Colon (tissue), 2 donors: ENCODE measurements around the gene TMEM185A.
"Not testable (repeated sequence)": the region's sequence is repeated elsewhere in the genome, so short reads cannot be mapped to it uniquely, and the experiment has no call there.

ENCODE experiments used
- FAIRE-seq: peaks from 2 replicates; lab custom pipeline; 2012; peaks lifted over from hg19 to GRCh38; lab: Jason Lieb, UNC
- donor health status: control.
- donor health status: control.

Gene TMEM185A

GRCh38 chrX:149619662-149620061 lies 11.9 kb downstream of the TMEM185A start:
- not testable (repeated sequence) for FAIRE-seq

- no peak for FAIRE-seq
Observed at GRCh38 chrX:149618871-149619270, 12.7 kb downstream of the TMEM185A start.

DNA sequence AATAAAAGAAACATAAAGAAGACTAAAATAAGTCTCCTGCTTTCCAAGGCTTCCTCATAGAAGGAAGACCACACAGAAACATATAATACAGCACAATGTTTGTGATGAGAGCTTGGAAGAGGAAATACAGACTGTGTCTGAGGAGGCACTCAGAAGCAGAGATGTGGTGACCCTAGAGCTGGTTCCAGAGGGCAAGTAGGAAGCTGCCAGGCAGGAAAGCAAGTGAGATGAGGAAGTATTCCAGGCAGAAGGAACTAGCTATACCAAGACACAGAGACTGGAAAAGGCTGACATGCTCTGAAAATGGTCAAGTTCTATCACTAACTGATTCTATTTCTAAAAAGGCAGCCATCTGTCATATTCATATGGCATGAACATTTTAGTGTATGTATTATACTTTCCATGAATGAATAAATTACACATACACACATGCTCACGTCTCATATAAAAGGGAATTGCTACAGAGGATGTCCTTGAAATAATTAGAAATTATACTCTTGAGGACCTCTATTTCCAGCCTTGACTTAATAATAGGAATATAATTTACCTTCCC lies 19.9 kb downstream of the TMEM185A start:
- FAIRE-seq: no peak

DNA sequence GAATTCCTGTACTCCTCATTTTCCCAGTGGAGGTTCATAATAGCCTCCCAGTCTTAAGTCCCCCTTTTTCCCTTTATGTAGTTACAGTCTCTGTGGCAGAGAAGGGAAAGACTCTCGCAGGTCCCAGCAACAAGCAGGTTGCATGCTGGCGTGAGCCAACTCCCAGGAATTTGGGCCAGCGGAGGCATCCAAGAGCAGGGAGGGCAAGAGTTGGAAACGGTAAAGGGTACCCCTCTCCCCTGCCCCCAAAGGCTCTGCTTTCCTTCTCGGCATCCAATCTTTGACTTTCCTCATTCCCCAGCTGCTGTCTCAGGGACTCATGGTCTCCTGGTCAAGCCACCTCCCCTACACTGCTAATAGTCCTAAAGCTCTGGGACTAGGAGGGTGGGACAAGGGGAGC lies 21.1 kb downstream of the TMEM185A start:
- no peak for FAIRE-seq

- FAIRE-seq: no peak
Observed at GRCh38 chrX:149607699-149608098, 23.9 kb downstream of the TMEM185A start.

- not testable (repeated sequence) for FAIRE-seq
Observed at GRCh38 chrX:149605248-149605885, 26.2 kb downstream of the TMEM185A start.

DNA sequence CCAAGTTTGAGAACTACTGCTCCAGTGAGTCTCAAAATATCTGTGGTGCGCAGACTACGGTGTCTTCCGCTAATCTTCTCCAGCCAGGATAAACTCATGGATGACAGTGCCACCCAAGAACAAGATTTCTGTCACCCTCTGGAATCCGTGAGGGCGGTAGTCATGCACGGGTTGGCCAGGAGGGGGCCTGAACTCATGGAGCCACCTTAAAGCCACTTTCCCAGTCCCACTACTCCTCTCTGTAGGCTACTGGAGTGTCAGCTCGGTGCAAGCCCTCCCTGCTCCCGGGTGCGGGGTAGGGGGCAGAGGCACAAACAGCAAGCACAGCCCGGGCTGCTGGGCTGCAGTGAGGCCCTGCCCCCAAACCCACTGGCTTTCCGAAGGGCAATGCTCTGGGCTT lies 33.0 kb downstream of the TMEM185A start:
- not testable (repeated sequence) for FAIRE-seq

GRCh38 chrX:149595943-149596342 lies 35.6 kb downstream of the TMEM185A start:
- FAIRE-seq: not testable (repeated sequence)

DNA sequence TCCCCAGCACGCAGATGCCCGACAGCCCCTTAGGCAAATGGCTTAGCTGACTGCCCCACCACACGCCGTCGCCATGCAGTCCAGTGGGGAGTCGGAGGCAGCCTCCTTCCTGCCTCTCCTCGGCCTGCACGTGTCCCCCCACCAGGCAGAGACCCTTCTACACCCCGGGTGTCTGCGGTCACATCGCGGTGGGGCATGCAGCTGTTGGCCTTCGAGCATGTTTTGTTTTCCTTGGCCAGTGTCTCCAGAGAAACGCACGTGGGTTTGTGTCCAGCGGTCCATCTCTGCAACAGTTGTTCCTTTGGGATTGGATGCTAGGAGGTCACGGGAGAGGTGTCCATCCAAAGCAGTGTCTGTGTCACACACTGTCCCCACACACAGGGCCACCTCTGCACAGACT lies 36.4 kb downstream of the TMEM185A start, which contains the start of gene HSFX2:
Gene HSFX2, minus strand, starts transcription at position 101 of the 400 bp plus-strand sequence. CDS start 614 bp downstream, outside the sequence.
- FAIRE-seq: not testable (repeated sequence)

DNA sequence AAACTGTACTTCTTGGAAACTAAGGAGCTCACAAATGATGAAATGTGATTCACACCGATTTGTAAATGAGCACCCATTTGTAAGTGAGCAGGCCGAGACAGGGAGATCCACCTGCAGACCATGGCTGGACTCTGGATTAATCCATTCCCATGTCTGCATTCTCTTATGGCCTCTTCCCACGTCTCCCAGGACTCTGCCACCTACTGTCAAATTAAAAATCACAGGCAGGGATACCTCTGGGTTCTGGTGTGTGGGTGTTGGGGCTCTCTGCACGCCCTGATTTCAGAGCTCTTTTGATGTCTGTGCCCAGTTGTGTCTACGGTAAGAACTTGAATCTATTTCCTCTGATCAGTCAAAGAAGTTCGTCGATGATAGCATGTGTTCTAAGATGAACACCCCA lies 40.6 kb downstream of the TMEM185A start:
- not testable (repeated sequence) for FAIRE-seq

- FAIRE-seq: not testable (repeated sequence)
Observed at GRCh38 chrX:149587359-149587758, 44.2 kb downstream of the TMEM185A start, which contains the start of gene MAGEA9B. MAGEA9B (minus strand) TSS chrX:149587459; CDS start chrX:149583179, 4,280 bp downstream.

DNA sequence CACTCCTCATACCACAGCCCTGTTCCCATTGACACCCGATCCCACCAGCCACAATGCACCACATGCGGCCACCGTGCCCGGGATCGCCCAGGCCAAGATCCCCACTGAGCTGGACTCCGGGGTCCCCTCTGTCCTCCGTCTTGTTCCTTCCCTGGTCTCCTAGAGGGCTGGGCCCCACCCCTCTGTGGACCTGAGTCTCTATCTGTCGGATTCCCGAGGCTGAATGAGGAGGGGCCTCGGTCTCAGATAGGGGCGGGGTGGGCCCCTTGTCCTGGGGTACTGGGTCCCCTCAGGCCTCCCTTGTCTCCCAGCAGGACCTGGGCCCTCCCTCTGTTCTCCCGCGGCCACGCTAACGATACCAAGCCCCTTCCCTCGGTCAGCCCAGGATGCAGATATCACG lies 46.0 kb downstream of the TMEM185A start:
- not testable (repeated sequence) for FAIRE-seq

GRCh38 chrX:149573456-149573855 lies 58.1 kb downstream of the TMEM185A start:
- not testable (repeated sequence) for FAIRE-seq

DNA sequence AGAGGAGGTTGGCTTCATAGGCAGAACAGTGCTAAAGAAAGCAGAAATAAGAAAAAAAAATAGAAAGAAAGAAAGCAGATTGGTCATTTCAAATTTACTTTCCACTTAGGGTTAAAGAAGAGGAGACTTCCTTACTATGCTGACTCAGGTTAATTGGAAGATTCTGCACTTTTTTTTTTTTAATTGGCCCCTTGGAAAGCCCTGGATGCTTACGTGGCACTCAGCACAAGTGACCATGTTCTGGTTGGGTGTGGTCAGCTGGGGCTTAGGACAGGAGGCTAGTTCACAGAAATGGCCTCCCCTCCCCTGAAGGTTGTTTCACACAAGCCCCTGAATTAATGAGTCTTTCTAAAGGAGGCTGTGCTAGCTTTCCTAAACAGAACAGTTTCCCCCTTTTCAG lies 58.8 kb downstream of the TMEM185A start:
- FAIRE-seq: no peak

GRCh38 chrX:149571770-149572169 lies 59.8 kb downstream of the TMEM185A start:
- FAIRE-seq: no peak

DNA sequence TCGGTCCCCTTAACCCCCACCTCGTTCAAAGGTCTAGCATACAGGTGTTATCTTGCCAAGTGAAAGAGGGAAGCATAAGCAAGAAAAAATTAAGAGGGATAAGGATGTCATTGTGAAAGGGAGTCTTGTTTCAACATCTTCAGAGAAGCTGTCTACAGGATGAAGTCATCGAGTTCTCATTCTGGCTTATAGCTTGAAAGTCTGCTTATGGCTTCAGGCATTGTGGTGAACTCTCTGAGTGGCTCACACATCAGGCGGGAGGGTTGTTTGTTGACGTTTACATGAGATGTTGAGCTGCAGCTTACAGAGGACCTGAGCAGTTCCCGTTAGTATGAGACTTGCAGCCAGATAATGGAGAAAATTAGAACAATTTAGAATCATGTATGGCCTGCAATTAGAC lies 60.9 kb downstream of the TMEM185A start:
- no peak for FAIRE-seq

DNA sequence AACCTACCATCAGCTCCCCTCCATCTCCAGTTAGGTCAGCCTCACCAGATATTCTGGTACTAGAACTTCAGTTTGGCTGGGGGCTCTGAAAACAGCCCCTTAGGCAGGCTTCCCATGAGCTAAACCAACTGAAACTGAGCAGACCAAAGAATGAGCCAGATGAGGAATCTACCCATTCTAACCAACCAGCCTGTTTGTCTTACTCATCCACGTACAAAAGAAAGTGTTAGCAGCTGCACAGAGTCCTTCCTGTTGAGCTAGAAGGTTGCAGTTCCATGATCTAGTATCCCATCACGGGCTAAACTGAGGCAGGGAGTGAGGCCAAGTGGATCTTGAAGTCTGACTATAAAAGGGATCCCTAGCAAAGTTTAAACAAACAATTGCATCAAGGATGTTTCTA lies 61.8 kb downstream of the TMEM185A start:
- FAIRE-seq: no peak

GRCh38 chrX:149568701-149569296 lies 62.8 kb downstream of the TMEM185A start:
- no peak for FAIRE-seq

DNA sequence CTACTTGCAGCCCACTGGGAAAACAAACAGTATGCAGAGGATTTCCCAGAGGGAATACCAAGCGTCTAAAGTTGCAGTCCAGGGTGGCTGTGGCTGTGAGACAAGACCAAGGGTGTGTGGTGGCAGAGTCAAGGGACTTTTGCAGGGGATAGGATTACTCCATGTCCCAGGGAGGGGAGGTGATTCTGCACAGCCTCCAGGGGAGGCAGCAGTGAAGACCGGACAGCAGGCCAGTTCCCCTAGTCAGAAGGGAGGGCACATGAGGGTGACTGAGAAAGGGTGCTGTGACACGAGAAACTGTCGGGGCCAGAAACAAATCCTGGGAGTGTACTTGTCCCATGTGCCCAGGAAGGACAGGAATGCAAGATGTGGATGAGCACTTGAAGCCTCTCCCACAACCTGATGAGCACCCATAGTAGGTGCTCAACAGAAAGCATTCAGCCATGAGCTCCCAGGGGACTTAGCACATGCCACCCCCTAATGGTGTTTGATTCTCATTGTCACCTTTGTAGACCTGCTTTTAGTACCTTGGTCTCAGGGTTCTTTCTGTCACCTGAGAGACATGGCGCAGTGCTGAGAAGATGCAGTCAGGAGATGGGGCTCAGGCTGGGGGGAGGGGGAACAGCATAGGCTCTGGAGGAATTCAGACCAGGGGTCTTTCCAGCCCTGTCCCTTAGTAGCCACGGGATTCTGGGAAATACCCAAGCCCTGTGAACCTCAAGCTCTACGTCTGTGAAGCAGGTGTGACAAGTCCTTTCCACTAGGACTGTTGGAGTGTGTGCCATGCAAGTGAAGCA lies 63.8 kb downstream of the TMEM185A start:
- FAIRE-seq: no peak

GRCh38 chrX:149563359-149563758 lies 68.2 kb downstream of the TMEM185A start:
- FAIRE-seq: no peak

DNA sequence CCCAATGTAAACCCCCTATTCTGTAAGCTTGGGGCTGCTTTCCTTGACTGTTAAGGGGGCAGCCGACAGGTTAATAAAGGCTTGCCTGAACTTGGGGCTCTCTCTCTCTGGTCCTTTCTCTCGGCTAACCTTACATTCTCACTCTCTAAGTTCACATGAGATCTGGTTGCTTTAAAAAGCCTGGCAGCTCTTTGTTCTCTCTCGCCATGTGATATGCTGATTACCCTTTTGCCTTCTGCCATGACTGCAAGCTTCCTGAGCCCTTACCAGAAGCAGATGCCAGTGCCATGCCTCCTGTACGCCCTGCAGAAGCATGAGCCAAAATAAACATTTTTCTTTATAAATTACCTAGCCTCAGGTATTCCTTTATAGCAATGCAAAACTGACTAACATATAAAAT lies 76.3 kb downstream of the TMEM185A start:
- not testable (repeated sequence) for FAIRE-seq

DNA sequence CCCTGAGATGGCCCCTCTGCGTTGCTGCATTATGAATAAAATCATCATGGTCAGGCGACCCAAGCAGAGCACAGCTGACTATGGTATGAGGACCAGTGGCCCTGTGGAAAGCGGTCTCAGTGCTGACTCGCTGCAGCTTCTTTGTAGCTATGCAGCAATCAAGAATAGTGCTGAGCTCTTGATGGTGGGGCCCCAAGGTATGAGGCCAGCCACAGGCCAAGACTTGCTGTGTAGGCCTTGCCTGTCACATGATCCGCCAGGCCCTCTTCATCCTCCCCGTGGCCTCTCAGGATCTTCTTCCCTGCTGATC lies 79.7 kb downstream of the TMEM185A start:
- not testable (repeated sequence) for FAIRE-seq
